K562 (cell line): ENCODE measurements around the gene MYBPHL. TPM values are rescaled to one million over a fixed set of nuclear protein-coding genes. Genes with fewer than 3 reads are reported as not detected.

Experiments used
- ZNF324 ChIP-seq: fragments of 250-450 bp; sonication (Bioruptor Pico); IDR thresholded peaks from 2 replicates; pipeline ENCODE4 v1.4.0; 2020; ENCODE audit warnings: mild to moderate bottlenecking
- polyA plus RNA-seq, 8 experiments: library from polyadenylated mRNA; depleted of rRNA in 4 of 8; stranded (reverse) in 5 of 8; unstranded in 3 of 8; fragments of >200 nt; fragmentation: Nextera tagmentation in 2 of 8; fragmentation: Illumina TruSeq in 1 of 8; extraction: Ambion mirVana in 2 of 8; extraction: Trizol in 1 of 8; gene quantifications; 2 replicates each; pipeline versions ENCODE4 v1.2.1 to v1.2.3, GENCODE V29; 2011 to 2014; ENCODE audit warnings: inconsistent platforms in 1 of 8, missing spikeins in 1 of 8
- total RNA-seq, 7 experiments: library from RNA; depleted of rRNA in 6 of 7; stranded (reverse); fragments of >200 nt in 6 of 7; fragmentation: Illumina TruSeq in 2 of 7; extraction: Trizol in 2 of 7; gene quantifications; 2 replicates each; pipeline versions ENCODE4 v1.2.1 to v1.2.3, GENCODE V29; 2011 to 2021; ENCODE audit warnings: low replicate concordance in 1 of 7
- TF ChIP-seq, protein P1 (sequence below): sonication (generic); formaldehyde crosslinking; IDR thresholded peaks from 2 replicates; pipeline ENCODE4 v1.8.1; 2023; ENCODE audit warnings: mild to moderate bottlenecking, missing genetic modification reagents
- TF ChIP-seq, protein P2 (sequence below): fragments of 450-650 bp; IDR thresholded peaks from 2 replicates; pipeline ENCODE4 v1.6.1; 2016; ENCODE audit warnings: low read depth, mild to moderate bottlenecking, moderate library complexity
- TF ChIP-seq, protein P3 (sequence below): fragments of 450-650 bp; IDR thresholded peaks from 2 replicates; pipeline ENCODE4 v1.6.1; 2017; ENCODE audit warnings: antibody characterized with exemption, mild to moderate bottlenecking

The MYBPHL gene
- total and polyA plus RNA-seq, 9 of the 15 experiments (the other 6 are each of a cell fraction or from before 2014, with no cell fraction given), result 0.20 to 1.9 (median 0.33) TPM

DNA sequence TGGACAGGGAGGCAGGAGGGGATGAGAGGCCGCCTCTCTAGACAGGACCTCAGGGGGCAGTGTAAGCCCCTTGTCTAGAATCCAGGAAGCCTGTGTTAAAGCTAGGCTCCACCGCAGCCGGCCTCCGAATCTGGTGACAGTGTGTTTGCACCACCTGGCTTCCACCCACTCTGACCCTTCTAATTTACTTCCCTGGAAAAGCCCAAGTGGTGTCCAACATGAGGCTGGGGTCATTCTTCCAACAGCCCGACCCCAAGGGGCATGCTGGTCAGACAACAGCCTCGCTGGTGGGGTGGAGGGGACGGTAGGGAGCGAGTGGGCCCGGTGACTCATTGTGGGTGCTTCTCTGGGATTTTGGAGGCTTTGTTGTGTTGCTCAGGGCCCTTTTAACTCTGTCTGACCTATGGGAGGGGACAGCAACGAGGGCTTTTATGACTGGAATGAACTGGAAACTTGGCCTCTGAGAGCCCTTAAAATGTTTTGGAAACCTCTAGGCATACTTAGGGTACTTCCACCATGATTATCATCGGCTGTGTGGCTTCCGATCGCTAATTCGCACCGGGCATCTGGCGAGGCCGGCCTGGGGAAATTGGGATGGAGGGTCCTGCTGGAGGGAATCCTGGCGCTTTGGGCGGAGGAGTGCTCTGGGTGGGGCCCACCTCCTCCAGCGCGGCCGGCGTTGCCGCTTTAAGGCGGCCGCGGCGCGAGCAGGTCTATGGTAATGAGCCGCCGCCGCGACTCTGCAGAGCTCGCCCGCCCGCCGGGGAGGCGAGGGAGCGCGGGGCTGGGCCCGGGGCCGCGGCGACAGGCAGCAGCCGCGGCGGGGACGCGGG lies 57.8 kb downstream of the MYBPHL start, which contains the start of gene CELSR2 (continued):
- TF ChIP-seq, protein P1, sequence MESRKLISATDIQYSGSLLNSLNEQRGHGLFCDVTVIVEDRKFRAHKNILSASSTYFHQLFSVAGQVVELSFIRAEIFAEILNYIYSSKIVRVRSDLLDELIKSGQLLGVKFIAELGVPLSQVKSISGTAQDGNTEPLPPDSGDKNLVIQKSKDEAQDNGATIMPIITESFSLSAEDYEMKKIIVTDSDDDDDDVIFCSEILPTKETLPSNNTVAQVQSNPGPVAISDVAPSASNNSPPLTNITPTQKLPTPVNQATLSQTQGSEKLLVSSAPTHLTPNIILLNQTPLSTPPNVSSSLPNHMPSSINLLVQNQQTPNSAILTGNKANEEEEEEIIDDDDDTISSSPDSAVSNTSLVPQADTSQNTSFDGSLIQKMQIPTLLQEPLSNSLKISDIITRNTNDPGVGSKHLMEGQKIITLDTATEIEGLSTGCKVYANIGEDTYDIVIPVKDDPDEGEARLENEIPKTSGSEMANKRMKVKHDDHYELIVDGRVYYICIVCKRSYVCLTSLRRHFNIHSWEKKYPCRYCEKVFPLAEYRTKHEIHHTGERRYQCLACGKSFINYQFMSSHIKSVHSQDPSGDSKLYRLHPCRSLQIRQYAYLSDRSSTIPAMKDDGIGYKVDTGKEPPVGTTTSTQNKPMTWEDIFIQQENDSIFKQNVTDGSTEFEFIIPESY, result peak; percentile 97
- 0 out of 2 replicates have a peak, but pooled peaks have one; percentile 8 for TF ChIP-seq ZNF324 (CRISPR knock-in tag)
- TF ChIP-seq, protein P2, sequence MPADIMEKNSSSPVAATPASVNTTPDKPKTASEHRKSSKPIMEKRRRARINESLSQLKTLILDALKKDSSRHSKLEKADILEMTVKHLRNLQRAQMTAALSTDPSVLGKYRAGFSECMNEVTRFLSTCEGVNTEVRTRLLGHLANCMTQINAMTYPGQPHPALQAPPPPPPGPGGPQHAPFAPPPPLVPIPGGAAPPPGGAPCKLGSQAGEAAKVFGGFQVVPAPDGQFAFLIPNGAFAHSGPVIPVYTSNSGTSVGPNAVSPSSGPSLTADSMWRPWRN, result 0 out of 2 replicates have a peak, but pooled peaks have one; percentile 15
- TF ChIP-seq, protein P3, sequence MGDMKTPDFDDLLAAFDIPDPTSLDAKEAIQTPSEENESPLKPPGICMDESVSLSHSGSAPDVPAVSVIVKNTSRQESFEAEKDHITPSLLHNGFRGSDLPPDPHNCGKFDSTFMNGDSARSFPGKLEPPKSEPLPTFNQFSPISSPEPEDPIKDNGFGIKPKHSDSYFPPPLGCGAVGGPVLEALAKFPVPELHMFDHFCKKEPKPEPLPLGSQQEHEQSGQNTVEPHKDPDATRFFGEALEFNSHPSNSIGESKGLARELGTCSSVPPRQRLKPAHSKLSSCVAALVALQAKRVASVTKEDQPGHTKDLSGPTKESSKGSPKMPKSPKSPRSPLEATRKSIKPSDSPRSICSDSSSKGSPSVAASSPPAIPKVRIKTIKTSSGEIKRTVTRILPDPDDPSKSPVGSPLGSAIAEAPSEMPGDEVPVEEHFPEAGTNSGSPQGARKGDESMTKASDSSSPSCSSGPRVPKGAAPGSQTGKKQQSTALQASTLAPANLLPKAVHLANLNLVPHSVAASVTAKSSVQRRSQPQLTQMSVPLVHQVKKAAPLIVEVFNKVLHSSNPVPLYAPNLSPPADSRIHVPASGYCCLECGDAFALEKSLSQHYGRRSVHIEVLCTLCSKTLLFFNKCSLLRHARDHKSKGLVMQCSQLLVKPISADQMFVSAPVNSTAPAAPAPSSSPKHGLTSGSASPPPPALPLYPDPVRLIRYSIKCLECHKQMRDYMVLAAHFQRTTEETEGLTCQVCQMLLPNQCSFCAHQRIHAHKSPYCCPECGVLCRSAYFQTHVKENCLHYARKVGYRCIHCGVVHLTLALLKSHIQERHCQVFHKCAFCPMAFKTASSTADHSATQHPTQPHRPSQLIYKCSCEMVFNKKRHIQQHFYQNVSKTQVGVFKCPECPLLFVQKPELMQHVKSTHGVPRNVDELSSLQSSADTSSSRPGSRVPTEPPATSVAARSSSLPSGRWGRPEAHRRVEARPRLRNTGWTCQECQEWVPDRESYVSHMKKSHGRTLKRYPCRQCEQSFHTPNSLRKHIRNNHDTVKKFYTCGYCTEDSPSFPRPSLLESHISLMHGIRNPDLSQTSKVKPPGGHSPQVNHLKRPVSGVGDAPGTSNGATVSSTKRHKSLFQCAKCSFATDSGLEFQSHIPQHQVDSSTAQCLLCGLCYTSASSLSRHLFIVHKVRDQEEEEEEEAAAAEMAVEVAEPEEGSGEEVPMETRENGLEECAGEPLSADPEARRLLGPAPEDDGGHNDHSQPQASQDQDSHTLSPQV, result peak; percentile 66; the same call in 1 of the 2 replicates
